GM21786 (cell line): ENCODE results near the gene DHRS13.
"Not testable (repeated sequence)": the region's sequence is repeated elsewhere in the genome, so short reads cannot be mapped to it uniquely, and the experiment has no call there.

ENCODE experiments used
- ATAC-seq: cut with Tn5 transposase; IDR thresholded peaks from one replicate; pipeline ENCODE4 v1.9.1; 2021; ENCODE audit not compliant: unreplicated experiment

The DHRS13 gene

GRCh38 chr17:28906706-28907438, 4.0 kb upstream of the DHRS13 start:
- ATAC-seq = no peak

DNA sequence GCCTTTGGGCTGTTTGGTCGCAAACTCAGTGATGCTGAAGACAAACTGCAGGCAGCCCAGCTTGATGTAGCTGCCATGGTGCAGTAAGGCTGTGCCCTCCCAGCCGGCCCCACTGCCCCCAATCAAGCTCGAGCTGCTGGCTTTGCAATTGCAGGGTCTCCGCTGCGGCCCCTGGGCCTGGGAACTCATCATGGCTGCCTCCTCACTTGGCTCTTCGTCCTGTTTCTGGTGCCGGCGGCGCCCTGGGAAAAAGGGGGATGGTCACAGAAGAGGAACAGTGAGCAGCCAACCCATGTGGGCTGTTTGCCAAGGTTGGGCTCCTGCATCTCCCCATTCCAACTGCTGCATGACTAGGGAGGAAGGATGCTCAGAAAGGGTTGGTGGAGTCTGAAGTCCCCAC, 3.4 kb upstream of the DHRS13 start:
- no peak for ATAC-seq

DNA sequence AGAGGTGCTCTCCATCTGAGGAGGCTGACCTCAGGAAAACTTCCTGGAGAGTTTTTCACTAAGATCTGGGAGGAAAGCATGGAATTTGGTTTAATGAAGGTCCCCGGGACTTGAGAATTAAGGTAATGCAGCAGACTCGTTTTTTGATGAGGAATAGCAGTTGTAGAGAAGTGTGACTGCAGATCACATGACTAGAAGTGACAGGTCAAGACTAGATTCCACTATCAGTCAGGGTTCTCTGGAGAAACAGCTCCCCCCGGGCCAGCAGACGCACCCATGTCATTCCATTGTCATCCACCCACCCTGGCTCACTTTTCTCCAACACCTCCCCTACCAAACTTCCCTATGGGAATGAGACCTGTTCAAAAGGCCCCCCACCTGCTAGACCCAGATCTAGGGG, 1.9 kb upstream of the DHRS13 start:
- ATAC-seq = no peak

GRCh38 chr17:28903546-28903841, 615 bp upstream of the DHRS13 start:
- not testable (repeated sequence) for ATAC-seq

DNA sequence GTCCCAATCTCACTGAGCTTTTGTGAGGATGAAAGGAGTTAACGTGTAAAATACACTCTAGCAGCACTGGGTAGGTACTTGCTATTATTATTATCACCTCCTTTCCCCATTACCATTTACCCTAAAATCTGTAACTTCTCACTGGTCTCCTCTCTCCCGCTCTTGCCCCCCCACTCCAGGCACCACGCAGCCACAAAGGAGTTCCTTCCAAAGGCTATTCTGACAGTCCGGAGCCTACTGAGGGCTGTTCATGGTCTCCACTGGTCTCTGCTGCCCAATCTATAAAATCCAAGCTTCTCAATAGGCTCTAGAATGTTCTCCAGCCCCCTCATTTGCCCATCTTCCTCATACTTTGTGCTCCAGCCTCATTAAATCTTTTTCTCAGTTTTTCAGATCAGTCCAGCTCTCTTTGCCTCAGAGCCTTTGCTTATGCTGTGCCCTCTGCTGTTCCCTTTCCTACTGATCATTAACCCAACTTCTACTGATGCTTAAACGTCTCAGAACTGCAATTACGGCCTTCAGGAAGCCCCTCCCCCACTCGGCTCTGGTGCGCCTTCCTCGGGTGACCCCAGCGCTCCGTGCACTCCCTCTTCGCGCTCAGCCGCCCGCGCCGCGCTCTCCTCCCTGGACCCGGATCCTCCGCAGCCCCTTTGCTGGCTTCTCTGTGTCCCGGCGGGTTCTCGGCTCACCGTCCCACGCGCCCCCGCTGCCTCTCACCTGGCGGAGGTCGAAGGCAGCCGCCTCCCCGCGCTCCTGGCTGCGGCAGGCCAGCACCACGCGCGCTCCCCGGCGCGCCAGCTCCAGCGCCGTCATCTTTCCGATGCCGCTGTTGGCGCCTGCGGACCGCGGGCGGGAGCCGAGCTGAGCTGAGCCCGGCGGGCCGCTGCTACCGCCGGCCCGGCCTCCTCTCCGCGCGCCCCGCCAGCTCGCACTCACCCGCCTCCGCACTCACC, 737 bp downstream of the DHRS13 start:
- ATAC-seq = peak; percentile 23

DNA sequence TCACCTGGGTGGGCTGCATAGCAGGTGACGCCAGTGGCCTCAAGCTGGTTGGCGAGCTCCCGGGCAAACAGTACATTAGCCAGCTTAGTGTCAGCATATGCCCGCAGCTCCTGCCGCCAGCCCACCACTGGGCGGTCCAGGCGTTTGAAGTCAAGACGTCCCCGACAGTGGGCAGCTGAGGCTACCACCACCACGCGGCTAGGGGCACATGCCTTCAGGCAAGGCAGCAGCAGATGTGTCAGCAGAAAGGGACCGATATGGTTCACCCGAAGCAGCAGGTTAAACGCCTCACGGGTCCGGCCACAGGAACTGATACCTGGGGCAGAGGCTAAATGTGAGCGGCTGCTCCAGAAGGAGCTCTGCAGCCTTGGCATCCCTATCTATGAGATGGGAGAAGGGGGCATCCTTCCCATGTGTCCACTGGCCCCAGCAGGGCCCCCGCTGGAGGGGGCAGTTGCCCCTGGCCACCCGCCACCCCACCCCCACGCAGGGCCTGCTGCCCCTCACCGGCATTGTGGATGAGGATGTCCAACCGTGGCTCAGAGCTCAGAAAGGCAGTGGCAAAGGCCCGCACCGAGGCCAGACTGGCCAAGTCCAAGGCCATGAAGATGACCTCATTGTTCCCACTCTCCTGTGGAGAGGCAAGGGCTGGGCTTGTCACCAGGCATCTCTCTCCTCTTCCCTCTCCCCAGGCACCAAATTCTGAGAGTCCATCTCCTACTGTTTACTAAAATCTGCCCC, 1.7 kb downstream of the DHRS13 start:
- no peak for ATAC-seq

- ATAC-seq = no peak
These were observed 3.6 kb downstream of the DHRS13 start for GRCh38 chr17:28899212-28899815.

DNA sequence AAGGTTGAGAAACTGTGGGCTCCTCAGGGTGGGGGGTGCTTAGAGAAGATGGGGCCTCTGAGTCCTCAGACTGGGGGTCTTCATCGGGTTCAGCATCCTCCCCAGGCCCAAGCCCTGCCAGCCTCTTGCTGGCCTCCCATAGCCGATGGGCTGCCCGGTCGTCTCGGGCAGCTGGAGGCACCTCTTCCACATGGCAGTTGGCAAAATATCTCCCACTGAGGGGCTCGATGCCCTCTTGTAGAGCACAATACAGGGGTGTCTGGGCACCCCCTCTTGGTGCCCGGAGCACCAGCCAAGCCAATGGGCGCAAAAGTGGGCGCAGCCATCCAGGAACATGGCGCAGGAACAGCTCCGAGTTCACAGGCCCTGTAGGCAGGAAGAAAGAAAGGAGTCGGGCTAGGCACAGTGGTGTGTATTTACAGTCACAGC, 4.3 kb downstream of the DHRS13 start:
- no peak for ATAC-seq

DNA sequence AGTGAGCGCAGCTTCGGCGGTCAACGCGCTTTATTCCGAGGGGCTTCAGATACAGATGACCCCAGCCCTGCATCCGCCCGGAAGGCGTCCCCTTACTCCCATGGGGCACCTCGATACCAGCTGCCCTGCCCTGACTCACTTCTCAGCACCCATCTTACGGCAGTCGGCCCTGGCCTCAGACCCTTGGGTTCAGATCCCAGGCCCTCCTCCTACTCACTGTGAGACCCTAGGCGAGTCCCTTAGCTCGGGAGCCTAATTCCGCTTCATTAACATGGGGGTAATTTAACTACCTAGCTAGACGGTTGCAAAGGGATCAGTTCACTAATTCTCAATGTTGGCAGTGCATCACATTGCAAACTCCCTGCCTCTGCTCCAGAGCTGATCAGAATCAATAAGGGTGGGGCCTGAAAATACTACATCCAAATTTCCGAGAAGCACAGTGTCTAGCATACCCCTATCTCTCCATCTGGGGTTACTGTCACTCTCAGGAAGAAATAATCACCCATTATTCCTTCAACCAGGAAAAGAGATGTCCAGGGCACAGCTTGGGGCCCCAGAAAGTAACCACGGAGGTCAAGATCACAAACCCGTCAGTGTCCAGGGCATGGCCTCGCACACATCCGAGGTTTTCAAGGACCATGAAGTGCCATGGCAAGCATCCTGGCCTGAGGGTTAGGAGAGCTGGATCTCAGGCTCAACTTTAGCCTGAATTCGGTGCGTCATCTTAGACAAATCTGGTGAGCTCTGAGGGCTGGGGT, 4.9 kb downstream of the DHRS13 start:
- ATAC-seq = no peak

DNA sequence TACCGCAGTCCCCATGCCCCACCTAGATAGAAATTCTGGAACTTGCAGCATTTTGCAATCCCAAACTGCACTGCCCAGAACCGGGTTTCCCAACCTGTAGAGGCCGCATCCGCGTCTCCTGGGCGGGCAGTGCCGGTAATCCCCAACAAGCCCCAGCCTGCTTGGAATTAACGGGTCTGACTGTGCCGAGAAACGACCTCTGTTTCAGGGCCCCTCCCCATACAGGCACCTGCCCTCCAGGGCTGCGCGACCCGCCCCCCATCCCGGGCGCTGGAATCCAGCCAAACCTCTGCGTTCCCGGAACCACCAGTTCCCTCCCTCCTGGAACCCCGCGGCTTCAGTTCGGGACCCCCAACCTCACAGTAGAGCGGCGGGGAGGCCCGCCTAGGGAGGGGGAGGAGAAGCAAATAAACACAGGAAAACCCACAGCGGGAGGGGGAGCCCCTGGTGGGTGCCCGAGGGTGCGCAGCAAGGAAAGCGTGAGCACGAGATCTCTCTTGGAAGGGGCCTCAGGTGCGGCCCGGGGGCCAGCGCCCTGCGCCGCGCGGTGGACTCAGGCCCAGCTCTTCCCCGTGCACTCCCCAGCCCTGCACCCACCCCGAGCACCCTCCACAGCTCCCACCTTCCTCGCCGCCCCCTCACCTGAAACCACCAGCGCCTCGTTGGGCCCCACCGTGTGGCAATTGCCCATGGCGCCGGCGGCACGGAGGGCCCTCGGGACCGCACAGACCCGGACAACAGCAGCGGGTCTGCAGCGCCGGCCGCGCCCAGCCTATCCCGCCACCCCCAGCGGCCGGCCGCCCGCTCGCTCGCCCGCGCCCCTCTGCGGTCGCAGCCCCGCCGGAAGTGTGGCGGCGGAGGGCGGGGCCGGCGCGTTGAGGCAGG, 5.8 kb downstream of the DHRS13 start, which contains the start of gene FLOT2:
Gene FLOT2, minus strand, starts transcription at position 850 of the 885 bp plus-strand sequence. Its CDS starts 159 bp downstream, at position 691.
- ATAC-seq = no peak

DNA sequence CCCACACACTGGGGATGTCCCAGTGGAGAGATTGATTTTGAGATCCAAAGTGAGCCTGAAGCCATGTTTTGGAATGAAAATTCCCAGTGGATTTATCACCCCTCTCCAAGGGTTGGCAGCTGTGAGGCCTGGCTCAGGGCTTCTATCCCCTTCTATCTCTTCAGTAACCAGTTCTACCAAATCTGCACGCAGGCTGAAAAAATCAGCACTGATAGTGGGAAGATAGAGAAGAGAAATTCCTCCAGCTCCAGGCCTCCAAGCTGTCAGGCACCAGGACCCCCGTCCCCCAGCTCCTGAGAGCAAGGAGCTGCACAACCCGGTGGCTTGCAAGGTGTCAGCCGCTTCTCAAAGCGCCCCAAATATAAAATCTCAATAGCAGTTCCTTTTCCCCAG, 6.4 kb downstream of the DHRS13 start:
- ATAC-seq = no peak

DNA sequence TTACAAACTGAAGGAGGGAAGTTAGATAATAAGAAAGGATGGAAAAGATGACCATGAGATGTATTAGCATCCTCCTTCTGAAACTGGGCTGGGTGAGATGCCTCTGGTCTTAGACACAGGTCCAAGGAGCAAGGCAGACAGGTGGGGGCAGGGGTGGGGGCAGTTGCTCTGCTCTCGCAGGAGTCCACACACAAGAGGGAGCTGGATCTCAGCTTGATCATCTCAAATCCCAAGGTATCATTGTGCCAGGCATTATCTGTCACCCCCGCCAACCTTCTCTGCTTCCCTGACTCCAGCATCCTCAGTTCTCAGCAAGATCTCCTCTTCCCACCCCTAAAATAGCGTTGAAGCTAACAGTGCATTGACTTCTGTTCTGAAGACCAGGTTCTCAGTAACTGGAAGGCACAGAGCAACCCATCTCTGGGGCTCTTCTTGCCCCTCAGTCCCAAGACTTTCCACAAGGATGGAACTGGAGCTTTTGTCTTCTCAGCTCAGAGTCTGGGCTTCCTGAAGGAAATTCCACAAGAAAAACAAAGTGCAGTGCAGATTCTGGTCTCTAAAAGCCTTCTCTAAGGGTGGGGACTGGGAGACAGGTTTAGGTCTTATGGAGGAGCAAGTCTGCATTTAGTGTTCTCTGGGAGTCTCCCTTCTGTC, 7.0 kb downstream of the DHRS13 start:
- no peak for ATAC-seq

GRCh38 chr17:28893248-28894183, 9.4 kb downstream of the DHRS13 start:
- not testable (repeated sequence) for ATAC-seq

GRCh38 chr17:28892024-28892423, 10.9 kb downstream of the DHRS13 start:
- no peak for ATAC-seq

GRCh38 chr17:28891201-28891600, 11.7 kb downstream of the DHRS13 start:
- no peak for ATAC-seq

DNA sequence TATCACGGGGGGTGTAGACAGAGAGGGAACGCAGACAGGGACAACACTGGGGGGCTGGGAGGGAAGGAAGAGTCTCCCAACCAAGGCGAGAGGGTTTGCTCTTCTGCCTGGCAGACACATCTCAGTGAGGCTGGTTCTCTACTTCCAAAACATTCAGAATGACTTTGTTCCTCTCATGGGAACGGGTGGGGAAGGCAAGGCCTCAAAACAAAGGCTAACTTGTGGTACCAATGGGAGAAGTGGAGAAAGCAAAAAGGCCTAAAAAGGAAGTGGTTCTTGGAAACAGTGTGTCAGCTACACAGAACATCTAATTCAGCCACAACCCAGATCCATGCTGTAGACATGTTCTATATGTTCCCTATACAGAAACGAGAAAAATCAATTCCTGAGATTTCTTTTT, 12.9 kb downstream of the DHRS13 start:
- ATAC-seq = no peak

DNA sequence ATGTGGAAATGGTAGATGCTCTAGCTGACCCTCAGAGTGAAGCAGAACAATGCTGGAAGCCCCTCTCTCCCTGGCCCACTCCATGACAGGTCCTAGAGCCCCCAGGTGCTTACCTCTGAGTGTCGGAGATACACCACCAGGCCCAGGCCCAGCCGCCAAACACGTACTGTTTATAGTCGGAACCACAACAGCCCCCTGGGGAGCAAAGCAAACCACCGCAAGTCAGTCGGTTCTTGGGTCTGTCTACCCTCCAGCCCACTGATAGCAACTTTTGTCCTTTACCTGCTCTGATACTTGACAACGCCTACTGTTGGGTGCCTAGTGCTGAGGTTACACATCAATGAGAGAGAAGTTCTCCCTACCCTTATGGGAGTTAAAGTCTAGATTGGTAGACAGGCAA, 14.0 kb downstream of the DHRS13 start:
- ATAC-seq = no peak
